NCI-H1092 (cell line): ENCODE data around the gene PLEKHG5.

Source experiments
- DNase-seq: peaks from one replicate; lab custom pipeline; 2025; lab: John Stamatoyannopoulos, UW

Gene PLEKHG5

GRCh38 chr1:6491480-6491962, at the start of gene PLEKHG5:
Gene PLEKHG5, minus strand, starts transcription at chr1:6491667. Its CDS starts 14,096 bp downstream, at chr1:6477571.
- no peak for DNase-seq

GRCh38 chr1:6538956-6539355, 47.5 kb upstream of the PLEKHG5 start:
- no peak for DNase-seq

GRCh38 chr1:6536291-6536690, 44.8 kb upstream of the PLEKHG5 start:
- no peak for DNase-seq

- DNase-seq: no peak
Measured at GRCh38 chr1:6535214-6535613, 43.7 kb upstream of the PLEKHG5 start.

GRCh38 chr1:6534248-6534822, 42.9 kb upstream of the PLEKHG5 start:
- no peak for DNase-seq

GRCh38 chr1:6531996-6532395, 40.5 kb upstream of the PLEKHG5 start:
- DNase-seq: no peak

- DNase-seq: no peak
Measured at GRCh38 chr1:6530504-6531160, 39.2 kb upstream of the PLEKHG5 start.

- DNase-seq: no peak
Measured at GRCh38 chr1:6528492-6528891, 37.0 kb upstream of the PLEKHG5 start.

GRCh38 chr1:6526316-6526715, 34.8 kb upstream of the PLEKHG5 start:
- no peak for DNase-seq

GRCh38 chr1:6523566-6523965, 32.1 kb upstream of the PLEKHG5 start:
- peak; percentile 76 for DNase-seq

GRCh38 chr1:6521536-6521935, 30.1 kb upstream of the PLEKHG5 start:
- no peak for DNase-seq

- peak; percentile 97 for DNase-seq
Measured at GRCh38 chr1:6519935-6520671, 28.6 kb upstream of the PLEKHG5 start.

GRCh38 chr1:6519491-6519934, 28.0 kb upstream of the PLEKHG5 start:
- DNase-seq: peak; percentile 88

GRCh38 chr1:6517435-6517851, 26.0 kb upstream of the PLEKHG5 start:
- no peak for DNase-seq

- DNase-seq: no peak
Measured at GRCh38 chr1:6515771-6516170, 24.3 kb upstream of the PLEKHG5 start.

GRCh38 chr1:6513320-6513801, 21.9 kb upstream of the PLEKHG5 start:
- DNase-seq: no peak

GRCh38 chr1:6512908-6513280, 21.4 kb upstream of the PLEKHG5 start:
- DNase-seq: no peak

GRCh38 chr1:6512245-6512907, 20.9 kb upstream of the PLEKHG5 start:
- DNase-seq: no peak

- DNase-seq: peak; percentile 65
Measured at GRCh38 chr1:6511561-6512244, 20.2 kb upstream of the PLEKHG5 start.

GRCh38 chr1:6511056-6511455, 19.6 kb upstream of the PLEKHG5 start:
- peak; percentile 80 for DNase-seq

GRCh38 chr1:6510493-6510892, 19.0 kb upstream of the PLEKHG5 start:
- DNase-seq: no peak

GRCh38 chr1:6509919-6510291, 18.4 kb upstream of the PLEKHG5 start:
- DNase-seq: no peak
